HL-60 (cell line): ENCODE data around the gene GRK2.

ENCODE experiments used
- DNase-seq, 2 experiments: peaks; one replicate each; pipeline ENCODE4 v3.0.0-alpha.2; 2010 to 2020; ENCODE audit warnings: low read depth in 1 of 2, low spot score in 1 of 2
- H3K27ac ChIP-seq: fragments of 250-450 bp; sonication (Bioruptor Pico); replicated peaks from 2 replicates; pipeline ENCODE4 v1.5.1; 2020; ENCODE audit warnings: mild to moderate bottlenecking, moderate library complexity
- H3K27me3 ChIP-seq: fragments of 250-450 bp; sonication (Bioruptor Pico); 2 replicates; pipeline ENCODE4 v1.5.1; 2021; ENCODE audit warnings: mild to moderate bottlenecking, moderate library complexity; ENCODE audit not compliant: insufficient read depth, poor library complexity, severe bottlenecking
- H3K4me3 ChIP-seq: replicated peaks from 2 replicates; pipeline ENCODE4 v1.5.1; 2011; ENCODE audit warnings: mild to moderate bottlenecking, control low read depth, low read length; ENCODE audit not compliant: insufficient read depth
- CTCF ChIP-seq: IDR thresholded peaks from one replicate; pipeline ENCODE4 v1.5.1; 2011; ENCODE audit warnings: low read length, control low read depth, inconsistent platforms; ENCODE audit not compliant: insufficient read depth
- GABPA ChIP-seq: IDR thresholded peaks from 2 replicates; pipeline ENCODE4 v1.6.1; 2012; ENCODE audit warnings: low read depth
- POLR2AphosphoS5 ChIP-seq: IDR thresholded peaks from 2 replicates; pipeline ENCODE4 v1.6.1; 2012; ENCODE audit warnings: low read depth
- SPI1 ChIP-seq: IDR thresholded peaks from 2 replicates; pipeline ENCODE4 v1.6.1; 2012; ENCODE audit warnings: low read depth, mild to moderate bottlenecking, borderline replicate concordance
- TF ChIP-seq, protein P1 (sequence below): IDR thresholded peaks from 2 replicates; pipeline ENCODE4 v1.6.1; 2012; ENCODE audit warnings: low read depth; ENCODE audit not compliant: insufficient replicate concordance

GRK2 gene

DNA sequence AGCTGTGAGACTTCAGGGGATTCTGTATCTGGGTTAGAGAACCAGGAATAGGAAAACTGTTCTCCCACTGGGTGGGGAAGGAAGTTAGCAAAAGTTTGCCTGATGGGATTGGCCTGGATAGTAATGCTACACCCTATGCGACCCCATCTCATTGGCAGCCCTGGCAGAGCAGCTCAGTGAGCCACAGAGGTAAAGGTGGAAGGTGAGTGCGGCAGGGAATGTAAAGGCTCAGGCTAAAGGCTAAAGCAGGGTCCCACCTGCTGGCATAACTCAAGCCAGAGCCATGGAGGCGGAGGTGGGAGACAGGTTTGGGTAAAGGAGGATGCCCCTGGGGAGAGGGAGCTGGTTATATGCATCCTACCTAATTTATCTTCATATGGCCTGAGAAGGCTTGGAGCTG is 55.8 kb downstream of the GRK2 start:
- no peaks in the 10 kb centered on the region for H3K27me3 ChIP-seq
- H3K27ac ChIP-seq = no peak overlapping the region
- no peak for DNase-seq
- H3K4me3 ChIP-seq = no peak overlapping the region
- no peak for TF ChIP-seq CTCF
- TF ChIP-seq GABPA = no peak
- TF ChIP-seq SPI1 = no peak
- no peak for TF ChIP-seq POLR2AphosphoS5
- TF ChIP-seq, protein P1, sequence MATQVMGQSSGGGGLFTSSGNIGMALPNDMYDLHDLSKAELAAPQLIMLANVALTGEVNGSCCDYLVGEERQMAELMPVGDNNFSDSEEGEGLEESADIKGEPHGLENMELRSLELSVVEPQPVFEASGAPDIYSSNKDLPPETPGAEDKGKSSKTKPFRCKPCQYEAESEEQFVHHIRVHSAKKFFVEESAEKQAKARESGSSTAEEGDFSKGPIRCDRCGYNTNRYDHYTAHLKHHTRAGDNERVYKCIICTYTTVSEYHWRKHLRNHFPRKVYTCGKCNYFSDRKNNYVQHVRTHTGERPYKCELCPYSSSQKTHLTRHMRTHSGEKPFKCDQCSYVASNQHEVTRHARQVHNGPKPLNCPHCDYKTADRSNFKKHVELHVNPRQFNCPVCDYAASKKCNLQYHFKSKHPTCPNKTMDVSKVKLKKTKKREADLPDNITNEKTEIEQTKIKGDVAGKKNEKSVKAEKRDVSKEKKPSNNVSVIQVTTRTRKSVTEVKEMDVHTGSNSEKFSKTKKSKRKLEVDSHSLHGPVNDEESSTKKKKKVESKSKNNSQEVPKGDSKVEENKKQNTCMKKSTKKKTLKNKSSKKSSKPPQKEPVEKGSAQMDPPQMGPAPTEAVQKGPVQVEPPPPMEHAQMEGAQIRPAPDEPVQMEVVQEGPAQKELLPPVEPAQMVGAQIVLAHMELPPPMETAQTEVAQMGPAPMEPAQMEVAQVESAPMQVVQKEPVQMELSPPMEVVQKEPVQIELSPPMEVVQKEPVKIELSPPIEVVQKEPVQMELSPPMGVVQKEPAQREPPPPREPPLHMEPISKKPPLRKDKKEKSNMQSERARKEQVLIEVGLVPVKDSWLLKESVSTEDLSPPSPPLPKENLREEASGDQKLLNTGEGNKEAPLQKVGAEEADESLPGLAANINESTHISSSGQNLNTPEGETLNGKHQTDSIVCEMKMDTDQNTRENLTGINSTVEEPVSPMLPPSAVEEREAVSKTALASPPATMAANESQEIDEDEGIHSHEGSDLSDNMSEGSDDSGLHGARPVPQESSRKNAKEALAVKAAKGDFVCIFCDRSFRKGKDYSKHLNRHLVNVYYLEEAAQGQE = no peak

GRCh38 chr11:67323526-67323925 is 57.3 kb downstream of the GRK2 start:
- H3K4me3 ChIP-seq = no peak overlapping the region
- no peaks in the 10 kb centered on the region for H3K27me3 ChIP-seq
- DNase-seq = no peak
- H3K27ac ChIP-seq = no peak overlapping the region
- TF ChIP-seq CTCF (no peak), GABPA (no peak)

DNA sequence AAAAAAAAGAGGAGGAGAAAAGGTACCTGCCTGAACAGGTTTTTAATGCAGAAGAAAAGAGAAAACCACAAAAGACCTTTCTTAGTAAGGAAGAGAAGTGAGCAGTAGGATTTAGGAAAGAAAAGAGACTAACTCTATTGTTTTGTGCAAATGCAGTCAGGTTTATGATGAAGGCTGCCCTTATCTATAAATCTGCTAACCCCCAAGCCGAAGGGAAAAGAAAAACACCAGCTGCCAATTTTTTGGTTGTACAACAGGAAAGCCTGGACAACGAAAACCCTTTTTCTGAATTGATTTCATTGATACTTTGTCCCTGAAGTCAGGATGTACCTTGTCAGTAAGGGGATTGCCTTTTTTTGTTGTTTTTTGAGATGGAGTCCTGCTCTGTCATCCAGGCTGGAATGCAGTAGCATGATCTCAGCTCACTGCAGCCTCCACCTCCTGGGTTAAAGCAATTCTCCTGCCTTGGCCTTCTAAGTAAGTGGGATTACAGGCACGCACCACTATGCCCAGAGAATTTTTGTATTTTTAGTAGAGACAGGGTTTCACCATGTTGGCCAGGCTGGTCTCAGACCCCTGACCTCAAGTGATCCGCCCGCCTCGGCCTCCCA is 65.9 kb downstream of the GRK2 start:
- H3K27ac ChIP-seq = no peak overlapping the region

More for the DNA sequence above, 65.9 kb downstream of the GRK2 start:
- Histone ChIP-seq H3K4me3 (no peak overlapping the region), H3K27me3 (no peaks in the 10 kb centered on the region)
- TF ChIP-seq CTCF (no peak), POLR2AphosphoS5 (no peak), SPI1 (no peak), GABPA (no peak)
- TF ChIP-seq, protein P1 = no peak
- DNase-seq = no peak
